Endothelial cell of umbilical vein (primary cell): ENCODE data around the gene ST6GAL1.
"Not testable (repeated sequence)": the region's sequence is repeated elsewhere in the genome, so short reads cannot be mapped to it uniquely, and the experiment has no call there.

Source experiments
- EZH2 ChIP-seq: IDR thresholded peaks from 2 replicates; pipeline ENCODE4 v1.6.1; 2012; ENCODE audit warnings: borderline replicate concordance, low read depth, mild to moderate bottlenecking, moderate library complexity, low read length, inconsistent platforms; ENCODE audit not compliant: severe bottlenecking
- POLR2A ChIP-seq: IDR thresholded peaks from 2 replicates; pipeline ENCODE4 v1.6.1; 2012; ENCODE audit warnings: low read depth, mild to moderate bottlenecking, control low read depth, low read length
- POLR2AphosphoS5 ChIP-seq: IDR thresholded peaks from 2 replicates; pipeline ENCODE4 v1.6.1; 2012; ENCODE audit warnings: low read depth, mild to moderate bottlenecking, control low read depth, low read length, moderate library complexity; ENCODE audit not compliant: insufficient read depth
- TF ChIP-seq, protein P1 (sequence below), 2 donors: IDR thresholded peaks; 1 replicate in 1 of 2; 2 replicates in 1 of 2; pipeline ENCODE4 v1.5.1; 2011; ENCODE audit warnings: low read length in 2 of 2, mild to moderate bottlenecking in 2 of 2, moderate library complexity in 2 of 2, control low read depth in 1 of 2, inconsistent platforms in 1 of 2, low read depth in 1 of 2; ENCODE audit not compliant: insufficient read depth in 1 of 2; ENCODE audit errors: extremely low read depth in 1 of 2
- TF ChIP-seq, protein P2 (sequence below): IDR thresholded peaks from 2 replicates; pipeline ENCODE4 v1.6.1; 2011; ENCODE audit not compliant: insufficient read depth, insufficient read length

DNA sequence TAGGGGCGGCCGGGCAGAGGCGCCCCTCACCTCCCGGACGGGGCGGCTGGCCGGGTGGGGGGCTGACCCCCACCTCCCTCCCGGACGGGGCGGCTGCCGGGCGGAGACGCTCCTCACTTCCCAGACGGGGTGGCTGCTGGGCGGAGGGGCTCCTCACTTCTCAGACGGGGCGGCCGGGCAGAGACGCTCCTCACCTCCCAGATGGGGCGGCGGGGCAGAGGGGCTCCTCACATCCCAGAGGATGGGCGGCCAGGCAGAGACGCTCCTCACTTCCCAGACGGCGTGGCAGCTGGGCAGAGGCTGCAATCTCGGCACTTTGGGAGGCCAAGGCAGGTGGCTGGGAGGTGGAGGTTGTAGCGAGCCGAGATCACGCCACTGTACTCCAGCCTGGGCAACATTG, 45.5 kb upstream of the ST6GAL1 start:
- TF ChIP-seq, protein P1, sequence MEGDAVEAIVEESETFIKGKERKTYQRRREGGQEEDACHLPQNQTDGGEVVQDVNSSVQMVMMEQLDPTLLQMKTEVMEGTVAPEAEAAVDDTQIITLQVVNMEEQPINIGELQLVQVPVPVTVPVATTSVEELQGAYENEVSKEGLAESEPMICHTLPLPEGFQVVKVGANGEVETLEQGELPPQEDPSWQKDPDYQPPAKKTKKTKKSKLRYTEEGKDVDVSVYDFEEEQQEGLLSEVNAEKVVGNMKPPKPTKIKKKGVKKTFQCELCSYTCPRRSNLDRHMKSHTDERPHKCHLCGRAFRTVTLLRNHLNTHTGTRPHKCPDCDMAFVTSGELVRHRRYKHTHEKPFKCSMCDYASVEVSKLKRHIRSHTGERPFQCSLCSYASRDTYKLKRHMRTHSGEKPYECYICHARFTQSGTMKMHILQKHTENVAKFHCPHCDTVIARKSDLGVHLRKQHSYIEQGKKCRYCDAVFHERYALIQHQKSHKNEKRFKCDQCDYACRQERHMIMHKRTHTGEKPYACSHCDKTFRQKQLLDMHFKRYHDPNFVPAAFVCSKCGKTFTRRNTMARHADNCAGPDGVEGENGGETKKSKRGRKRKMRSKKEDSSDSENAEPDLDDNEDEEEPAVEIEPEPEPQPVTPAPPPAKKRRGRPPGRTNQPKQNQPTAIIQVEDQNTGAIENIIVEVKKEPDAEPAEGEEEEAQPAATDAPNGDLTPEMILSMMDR (IDR thresholded peaks at IDR 0.05; ENCODE audit: extremely low read depth in 1 of 2, insufficient read depth in 1 of 2, low read depth in 1 of 2, low read length in 2 of 2), result not testable (repeated sequence)
- not testable (repeated sequence) for TF ChIP-seq POLR2A, POLR2AphosphoS5, EZH2
- TF ChIP-seq, protein P2, sequence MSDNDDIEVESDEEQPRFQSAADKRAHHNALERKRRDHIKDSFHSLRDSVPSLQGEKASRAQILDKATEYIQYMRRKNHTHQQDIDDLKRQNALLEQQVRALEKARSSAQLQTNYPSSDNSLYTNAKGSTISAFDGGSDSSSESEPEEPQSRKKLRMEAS, result not testable (repeated sequence)
